GM06990 (cell line): ENCODE results near the gene ZNF14.
"Not testable (repeated sequence)": the region's sequence is repeated elsewhere in the genome, so short reads cannot be mapped to it uniquely, and the experiment has no call there.

Experiments
- DNase-seq: peaks from one replicate; pipeline ENCODE4 v3.0.0-alpha.2; 2011; ENCODE audit not compliant: insufficient read length; ENCODE audit errors: extremely low read depth
- H3K27me3 ChIP-seq: replicated peaks from 2 replicates; pipeline ENCODE4 v1.6.0; 2011; ENCODE audit warnings: low read length; ENCODE audit not compliant: control insufficient read depth, insufficient read depth
- H3K36me3 ChIP-seq: 2 replicates; pipeline ENCODE4 v1.5.1; 2011; ENCODE audit warnings: low read length; ENCODE audit not compliant: control insufficient read depth, insufficient read depth
- H3K4me3 ChIP-seq: replicated peaks from 2 replicates; pipeline ENCODE4 v1.5.1; 2011; ENCODE audit warnings: low read depth, mild to moderate bottlenecking, control low read depth, low read length
- CTCF ChIP-seq: IDR thresholded peaks from 2 replicates; pipeline ENCODE4 v1.5.1; 2011; ENCODE audit warnings: low read length, control low read depth, mild to moderate bottlenecking, inconsistent platforms; ENCODE audit not compliant: insufficient read depth, poor library complexity, severe bottlenecking

ZNF14 gene

GRCh38 chr19:19710506-19710905 lies 22.4 kb downstream of the ZNF14 start:
- H3K4me3 ChIP-seq, result no peak overlapping the region
- no peak for DNase-seq
- H3K27me3 ChIP-seq, result no peaks in the 10 kb centered on the region
- H3K36me3 ChIP-seq, result peaks cover 11% of the 10 kb centered on the region
- TF ChIP-seq CTCF, result no peak

GRCh38 chr19:19704836-19705235 lies 28.1 kb downstream of the ZNF14 start:
- no peak overlapping the region for H3K4me3 ChIP-seq
- no peak for TF ChIP-seq CTCF
- no peaks in the 10 kb centered on the region for H3K27me3 ChIP-seq
- H3K36me3 ChIP-seq, result no peaks in the 10 kb centered on the region
- DNase-seq, result no peak

- not testable (repeated sequence) for H3K36me3 ChIP-seq, H3K4me3 ChIP-seq, DNase-seq, H3K27me3 ChIP-seq
Observed at GRCh38 chr19:19700493-19700892, 32.4 kb downstream of the ZNF14 start.

- H3K4me3 ChIP-seq, result no peak overlapping the region
- no peaks in the 10 kb centered on the region for H3K27me3 ChIP-seq
- H3K36me3 ChIP-seq, result no peaks in the 10 kb centered on the region
- no peak for DNase-seq
- TF ChIP-seq CTCF, result no peak
Observed at GRCh38 chr19:19697589-19697988, 35.3 kb downstream of the ZNF14 start.

- no peak for DNase-seq
- H3K27me3 ChIP-seq, result no peaks in the 10 kb centered on the region
- TF ChIP-seq CTCF, result no peak
- no peak overlapping the region for H3K4me3 ChIP-seq
- no peaks in the 10 kb centered on the region for H3K36me3 ChIP-seq
Observed at GRCh38 chr19:19696386-19696785, 36.5 kb downstream of the ZNF14 start.

GRCh38 chr19:19691683-19692082 lies 41.2 kb downstream of the ZNF14 start:
- no peak for TF ChIP-seq CTCF
- H3K27me3 ChIP-seq, result no peaks in the 10 kb centered on the region
- H3K36me3 ChIP-seq, result no peaks in the 10 kb centered on the region
- H3K4me3 ChIP-seq, result no peak overlapping the region
- DNase-seq, result no peak

- H3K27me3 ChIP-seq, H3K4me3 ChIP-seq, DNase-seq: not testable (repeated sequence)
Observed at GRCh38 chr19:19689023-19689422, 43.9 kb downstream of the ZNF14 start.

More at GRCh38 chr19:19689023-19689422, 43.9 kb downstream of the ZNF14 start:
- not testable (repeated sequence) for H3K36me3 ChIP-seq
